NCI-H345 treated with DMSO at 0.1 percent for 48 hours (cell line): ENCODE data around the gene TRAF3.

Source experiments
- DNase-seq: peaks from one replicate; lab custom pipeline; 2025; ENCODE audit not compliant: unreplicated experiment; lab: John Stamatoyannopoulos, UW

TRAF3 gene

DNA sequence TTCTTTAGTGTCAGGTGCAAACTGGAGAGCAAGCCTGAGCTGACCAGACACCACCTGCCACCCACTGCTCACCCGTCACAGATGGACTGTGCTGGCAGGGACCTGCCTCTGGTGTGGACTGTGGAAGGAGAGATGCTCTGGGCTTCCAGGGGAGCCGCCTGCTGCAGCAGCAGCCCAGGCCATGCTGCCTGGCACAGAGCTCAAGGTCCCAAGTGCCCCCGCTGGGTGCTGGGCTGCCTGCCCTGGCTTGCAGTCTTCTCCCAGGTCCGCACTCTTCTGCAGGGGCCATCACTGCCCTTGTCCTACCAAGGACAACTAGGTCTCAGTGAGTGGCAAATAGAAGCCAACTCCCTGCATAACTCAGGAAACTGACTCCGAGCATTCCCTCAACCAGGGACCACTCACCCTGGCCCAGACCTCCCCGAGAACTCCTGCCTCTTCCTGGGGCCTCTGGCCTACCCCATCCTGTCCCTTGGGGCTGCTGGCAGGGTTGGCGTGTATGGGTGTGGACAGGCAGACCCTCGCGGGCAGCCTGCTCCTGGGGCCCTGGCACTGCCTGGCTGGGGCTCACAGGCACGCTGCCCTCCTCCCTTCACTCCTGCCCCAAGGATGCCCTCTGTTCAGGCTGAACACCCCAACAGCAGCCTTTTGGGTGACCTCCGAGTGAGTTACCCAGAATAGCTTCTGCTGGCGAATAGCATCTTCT, 154.5 kb downstream of the TRAF3 start:
- no peak for DNase-seq

GRCh38 chr14:102932484-102933248, 155.4 kb downstream of the TRAF3 start:
- DNase-seq = no peak

DNA sequence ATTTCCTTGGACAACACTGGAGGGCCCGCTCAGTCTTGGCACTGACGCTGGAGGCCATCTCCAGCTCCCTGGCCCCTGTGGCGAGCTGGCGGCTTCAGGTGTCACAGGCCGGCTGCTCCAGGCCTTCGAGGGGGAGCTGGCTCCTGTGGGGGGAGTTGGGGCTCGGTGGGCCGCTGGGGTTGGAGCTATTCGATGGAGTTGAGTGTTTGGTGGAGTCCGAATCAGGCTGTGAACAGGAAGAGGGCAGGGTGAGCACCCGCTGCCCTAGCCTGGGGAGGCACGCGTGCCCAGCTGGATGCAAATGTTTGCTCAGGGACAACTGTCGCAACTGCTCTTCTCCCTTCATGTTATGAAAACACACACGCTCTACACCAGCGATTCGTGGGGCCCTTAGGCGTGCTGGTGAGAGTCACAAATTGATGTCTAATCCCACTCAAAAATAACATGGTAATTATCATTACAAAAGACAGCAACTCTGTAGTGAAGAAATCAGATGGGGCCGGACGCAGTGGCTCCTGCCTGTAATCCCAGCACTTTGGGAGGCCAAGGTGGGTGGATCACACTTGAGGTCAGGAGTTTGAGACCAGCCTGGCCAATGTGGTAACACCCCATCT, 156.5 kb downstream of the TRAF3 start:
- no peak for DNase-seq

GRCh38 chr14:102935756-102936155, 158.5 kb downstream of the TRAF3 start:
- DNase-seq = no peak

DNA sequence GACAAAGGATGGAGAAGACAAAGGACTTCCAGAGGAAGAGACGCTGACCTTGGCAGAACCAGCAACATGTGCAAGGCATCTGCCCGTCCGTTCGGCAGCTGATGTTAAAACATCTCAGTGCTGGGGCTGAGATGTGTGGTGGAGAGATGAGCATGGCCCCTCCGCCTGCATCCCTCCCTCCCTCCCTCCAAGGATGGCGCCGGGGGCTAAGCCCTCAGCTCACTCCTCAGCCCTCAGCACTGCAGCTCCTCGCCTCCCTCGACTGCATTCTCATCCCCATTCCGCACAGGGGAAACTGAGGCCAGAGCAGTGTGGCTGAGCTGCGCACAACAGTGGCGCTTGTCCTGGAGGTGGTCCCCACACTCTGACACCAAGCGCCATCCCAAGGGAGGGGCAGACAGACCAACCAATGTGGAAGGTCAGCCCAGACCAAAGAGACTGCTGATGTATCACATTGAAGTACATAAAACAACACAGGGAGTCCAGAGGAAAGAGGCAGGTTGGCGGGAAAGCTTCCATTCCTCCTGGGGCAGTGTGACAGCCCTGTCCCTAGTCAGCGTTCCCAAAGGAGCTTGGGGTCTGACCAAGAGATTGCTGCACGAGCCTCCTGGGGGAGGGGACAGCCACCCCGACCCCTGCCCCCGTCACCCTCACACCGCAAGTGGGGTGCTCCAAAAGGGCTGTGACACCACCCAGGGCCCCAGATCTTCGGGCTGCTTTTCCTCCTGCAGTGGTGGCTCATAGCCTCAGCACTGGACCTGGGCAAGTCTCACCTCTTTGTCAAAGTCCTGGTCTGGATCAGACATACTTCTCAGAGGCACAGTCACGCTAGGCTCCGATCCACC, 160.3 kb downstream of the TRAF3 start:
- no peak for DNase-seq

- no peak for DNase-seq
These were observed 160.9 kb downstream of the TRAF3 start for GRCh38 chr14:102938191-102938590.

DNA sequence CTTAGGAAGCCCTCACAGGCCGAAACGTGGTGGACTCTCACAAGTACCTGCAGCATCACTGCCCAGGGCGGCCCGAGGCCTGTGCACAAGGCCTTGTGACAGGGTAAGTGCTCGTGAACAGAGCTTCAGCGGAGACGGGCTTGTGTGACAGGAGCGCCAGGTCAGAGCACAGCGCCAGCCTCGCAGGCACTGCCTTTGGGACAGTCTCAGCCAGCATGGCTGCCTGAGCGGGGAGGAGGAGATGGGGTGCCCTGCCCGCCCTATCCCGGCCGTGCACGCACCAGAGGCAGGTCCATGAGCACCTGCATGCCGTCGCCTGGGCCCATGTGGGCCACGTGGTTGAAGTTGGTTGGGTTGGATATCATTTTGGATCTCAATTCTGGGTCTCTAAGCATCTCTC, 162.1 kb downstream of the TRAF3 start:
- DNase-seq = no peak

DNA sequence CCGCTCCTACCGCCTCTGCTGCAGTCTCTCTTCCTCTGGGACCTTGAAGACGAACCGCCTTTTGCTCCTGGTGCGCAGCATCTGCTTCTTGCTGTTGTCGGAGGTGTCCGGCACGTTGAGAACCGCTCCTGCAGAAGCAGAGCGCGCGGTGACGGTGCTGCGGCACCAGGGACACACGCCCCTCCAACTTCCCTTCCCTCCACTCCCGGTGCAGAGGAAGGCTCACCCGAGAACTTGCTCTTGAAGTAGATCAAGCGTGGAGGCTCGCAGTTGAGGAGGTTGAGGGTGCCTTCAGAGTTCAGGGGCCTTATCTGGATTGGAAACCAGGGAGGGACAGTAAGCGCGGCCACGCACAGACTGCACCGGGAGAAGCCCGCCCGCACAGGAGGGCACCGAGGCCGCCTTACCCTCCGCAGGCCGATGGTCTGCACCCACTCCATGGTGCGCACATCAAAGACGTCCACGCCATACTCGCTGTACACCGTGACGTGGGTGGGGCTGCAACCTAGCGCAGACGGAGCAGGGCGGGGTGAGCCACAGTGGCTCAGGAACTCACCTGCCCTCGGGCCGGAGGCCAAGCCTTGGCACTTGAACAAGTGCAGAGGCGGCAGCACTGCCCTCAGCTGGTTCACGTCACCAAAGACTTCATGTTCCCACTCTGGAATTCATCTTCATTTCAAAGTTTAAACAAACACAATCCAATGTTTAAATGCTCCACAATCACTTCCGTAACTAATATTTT, 162.7 kb downstream of the TRAF3 start:
- DNase-seq = no peak

GRCh38 chr14:102940729-102941362, 163.6 kb downstream of the TRAF3 start:
- no peak for DNase-seq

GRCh38 chr14:102941419-102942011, 164.3 kb downstream of the TRAF3 start:
- no peak for DNase-seq

GRCh38 chr14:102942069-102942468, 164.8 kb downstream of the TRAF3 start:
- DNase-seq = no peak

DNA sequence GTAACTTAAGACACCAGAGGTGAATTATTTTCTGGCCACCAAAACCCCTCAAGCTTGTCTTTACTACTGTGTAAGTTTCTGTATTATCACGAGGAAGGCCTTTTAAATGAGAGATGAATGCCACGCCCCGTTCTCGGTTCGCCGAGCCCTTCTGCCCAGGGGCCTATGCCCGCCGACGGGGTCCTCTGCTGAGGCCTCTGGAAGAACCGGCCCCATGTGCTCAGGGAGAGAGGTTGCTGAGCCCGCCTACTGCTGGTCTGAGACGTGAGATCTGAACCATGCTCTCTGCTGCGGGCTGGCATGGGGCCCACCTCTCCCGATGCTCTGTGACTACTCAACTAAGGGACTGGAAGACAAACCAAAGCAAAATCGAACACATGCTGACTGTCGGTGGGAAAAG, 166.2 kb downstream of the TRAF3 start:
- no peak for DNase-seq

- no peak for DNase-seq
These were observed 166.7 kb downstream of the TRAF3 start for GRCh38 chr14:102943979-102944378.

GRCh38 chr14:102944448-102945330, 167.4 kb downstream of the TRAF3 start:
- no peak for DNase-seq

DNA sequence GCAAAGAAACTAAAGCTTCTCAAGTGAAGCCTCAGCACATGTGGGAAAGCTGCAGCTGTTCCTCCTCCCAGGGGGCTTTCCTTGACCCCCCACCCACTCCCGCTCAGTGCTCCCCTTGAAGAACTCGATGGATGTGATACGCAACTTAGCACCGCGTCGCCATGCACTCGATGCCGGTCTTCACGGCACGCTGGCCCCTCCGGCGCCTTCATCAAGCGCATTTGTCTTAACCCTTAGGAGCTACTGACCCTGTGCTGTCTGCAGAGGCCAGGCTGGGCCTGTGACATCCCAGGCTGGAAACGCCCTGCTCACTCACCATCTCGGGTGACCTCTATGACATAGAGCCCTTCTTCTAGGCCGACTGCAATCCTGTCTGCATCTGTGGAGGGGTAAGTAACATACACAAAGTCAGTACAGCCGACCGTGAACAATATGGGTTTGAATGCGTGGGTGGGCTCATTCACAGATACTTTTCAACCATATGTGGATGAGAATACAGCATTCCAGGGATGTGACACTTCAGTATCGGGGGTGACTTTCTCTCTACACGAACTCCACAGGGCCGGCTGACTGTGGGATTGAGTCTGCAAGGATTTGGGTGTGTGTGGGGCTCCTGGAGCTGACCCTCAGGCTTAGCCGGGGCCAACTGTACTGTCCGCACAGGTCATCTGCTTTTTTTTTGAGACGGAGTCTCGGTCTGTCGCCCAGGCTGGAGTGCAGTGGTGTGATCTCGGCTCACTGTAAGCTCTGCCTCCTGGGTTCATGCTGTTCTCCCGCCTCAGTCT, 168.3 kb downstream of the TRAF3 start:
- no peak for DNase-seq

GRCh38 chr14:102947321-102948103, 170.3 kb downstream of the TRAF3 start:
- DNase-seq = no peak

GRCh38 chr14:102948698-102949061, 171.4 kb downstream of the TRAF3 start:
- no peak for DNase-seq
